HEK293 (cell line): ENCODE measurements around the gene DVL1.

ENCODE experiments used
- CTCF ChIA-PET: fragments of 350-600 bp; formaldehyde crosslinking; extraction: SDS; loops from one replicate; lab custom pipeline; 2021; ENCODE audit warnings: antibody characterized with exemption; lab: Yijun Ruan, JAX
- POLR2A ChIA-PET: fragments of 300-600 bp; formaldehyde crosslinking; extraction: SDS; loops from one replicate; lab custom pipeline; 2020; ENCODE audit warnings: antibody characterized with exemption, inconsistent platforms; lab: Yijun Ruan, JAX
- H3K27ac ChIP-seq: fragments of 200-500 bp; sonication (Bioruptor generic); 2 replicates; pipeline ENCODE4 v1.5.1; 2014; ENCODE audit warnings: low read depth, low read length, control low read depth, inconsistent platforms; ENCODE audit errors: extremely low read depth
- H3K36me3 ChIP-seq, 2 experiments: fragments of 200-500 bp in 1 of 2; sonication (Bioruptor generic) in 1 of 2; 1 replicate in 1 of 2; 2 replicates in 1 of 2; pipeline ENCODE4 v1.5.1; 2014 to 2017; ENCODE audit warnings: inconsistent platforms in 2 of 2, low read length in 2 of 2; ENCODE audit not compliant: control insufficient read depth in 2 of 2, insufficient read depth in 1 of 2
- H3K4me1 ChIP-seq: fragments of 200-500 bp; sonication (Bioruptor generic); 2 replicates; pipeline ENCODE4 v1.5.1; 2014; ENCODE audit warnings: mild to moderate bottlenecking, low read length, inconsistent platforms; ENCODE audit not compliant: control insufficient read depth, insufficient read depth
- H3K4me3 ChIP-seq: 2 replicates; pipeline ENCODE4 v1.5.1; 2011; ENCODE audit warnings: low read depth, mild to moderate bottlenecking, control low read depth, low read length, moderate library complexity
- H3K9me3 ChIP-seq: fragments of 200-500 bp; sonication (Bioruptor generic); 2 replicates; pipeline ENCODE4 v1.5.1; 2014; ENCODE audit warnings: low read depth, low read length, inconsistent platforms; ENCODE audit not compliant: control insufficient read depth, insufficient read depth
- BCL11A ChIP-seq: fragments of 450-650 bp; formaldehyde crosslinking; IDR thresholded peaks from 2 replicates; pipeline ENCODE4 v1.5.1; 2016; ENCODE audit warnings: low read depth, missing biosample characterization, missing genetic modification characterization
- BCL11B ChIP-seq: fragments of 450-650 bp; formaldehyde crosslinking; IDR thresholded peaks from 2 replicates; pipeline ENCODE4 v1.5.1; 2016; ENCODE audit warnings: low read depth, missing biosample characterization, missing genetic modification characterization
- KLF1 ChIP-seq: fragments of 450-650 bp; formaldehyde crosslinking; IDR thresholded peaks from 2 replicates; pipeline ENCODE4 v1.5.1; 2016; ENCODE audit warnings: missing biosample characterization, missing genetic modification characterization
- KLF8 ChIP-seq: fragments of 450-650 bp; formaldehyde crosslinking; IDR thresholded peaks from 2 replicates; pipeline ENCODE4 v1.5.1; 2016; ENCODE audit warnings: missing biosample characterization, missing genetic modification characterization
- SCRT2 ChIP-seq: fragments of 450-650 bp; formaldehyde crosslinking; IDR thresholded peaks from 2 replicates; pipeline ENCODE4 v1.5.1; 2016; ENCODE audit warnings: missing biosample characterization, missing genetic modification characterization
- ZBTB7A ChIP-seq: fragments of 450-650 bp; formaldehyde crosslinking; IDR thresholded peaks from 2 replicates; pipeline ENCODE4 v1.5.1; 2016; ENCODE audit warnings: low read depth, missing biosample characterization, missing genetic modification characterization
- ZFHX2 ChIP-seq: fragments of 450-650 bp; formaldehyde crosslinking; conservative IDR thresholded peaks from 2 replicates; pipeline ENCODE4 v1.5.1; 2016; ENCODE audit warnings: missing biosample characterization, missing genetic modification characterization
- ZIC2 ChIP-seq: fragments of 450-650 bp; formaldehyde crosslinking; IDR thresholded peaks from 2 replicates; pipeline ENCODE4 v1.5.1; 2016; ENCODE audit warnings: missing biosample characterization, missing genetic modification characterization
- ZNF350 ChIP-seq: fragments of 450-650 bp; formaldehyde crosslinking; IDR thresholded peaks from 2 replicates; pipeline ENCODE4 v1.5.0; 2017; ENCODE audit warnings: missing biosample characterization, mild to moderate bottlenecking, missing genetic modification characterization
- ZNF433 ChIP-seq: fragments of 450-650 bp; formaldehyde crosslinking; IDR thresholded peaks from 2 replicates; pipeline ENCODE4 v1.5.1; 2016; ENCODE audit warnings: missing biosample characterization, missing genetic modification characterization, low read depth
- ZNF600 ChIP-seq: fragments of 450-650 bp; formaldehyde crosslinking; IDR thresholded peaks from 2 replicates; pipeline ENCODE4 v1.5.1; 2016; ENCODE audit warnings: missing biosample characterization, missing genetic modification characterization
- ZNF623 ChIP-seq: fragments of 450-650 bp; formaldehyde crosslinking; IDR thresholded peaks from 2 replicates; pipeline ENCODE4 v1.5.1; 2016; ENCODE audit warnings: missing biosample characterization, missing genetic modification characterization
- ZNF660 ChIP-seq: fragments of 450-650 bp; IDR thresholded peaks from 2 replicates; pipeline ENCODE4 v1.5.1; 2018; ENCODE audit warnings: missing biosample characterization, mild to moderate bottlenecking, missing genetic modification characterization
- ZXDB ChIP-seq: fragments of 450-650 bp; formaldehyde crosslinking; IDR thresholded peaks from 2 replicates; pipeline ENCODE4 v1.5.1; 2016; ENCODE audit warnings: missing biosample characterization, missing genetic modification characterization
- TF ChIP-seq, protein P1 (sequence below): fragments of 450-650 bp; formaldehyde crosslinking; conservative IDR thresholded peaks from 2 replicates; pipeline ENCODE4 v1.5.1; 2016; ENCODE audit warnings: low read depth, missing biosample characterization, missing genetic modification characterization
- TF ChIP-seq, protein P2 (sequence below): fragments of 450-650 bp; formaldehyde crosslinking; IDR thresholded peaks from 2 replicates; pipeline ENCODE4 v1.5.1; 2016; ENCODE audit warnings: missing biosample characterization, missing genetic modification characterization
- TF ChIP-seq, protein P3 (sequence below): fragments of 450-650 bp; formaldehyde crosslinking; IDR thresholded peaks from 2 replicates; pipeline ENCODE4 v1.5.1; 2016; ENCODE audit warnings: missing biosample characterization, missing genetic modification characterization
- TF ChIP-seq, protein P4 (sequence below): fragments of 450-650 bp; formaldehyde crosslinking; IDR thresholded peaks from 2 replicates; pipeline ENCODE4 v1.5.1; 2016; ENCODE audit warnings: missing biosample characterization, missing genetic modification characterization

Gene DVL1

DNA sequence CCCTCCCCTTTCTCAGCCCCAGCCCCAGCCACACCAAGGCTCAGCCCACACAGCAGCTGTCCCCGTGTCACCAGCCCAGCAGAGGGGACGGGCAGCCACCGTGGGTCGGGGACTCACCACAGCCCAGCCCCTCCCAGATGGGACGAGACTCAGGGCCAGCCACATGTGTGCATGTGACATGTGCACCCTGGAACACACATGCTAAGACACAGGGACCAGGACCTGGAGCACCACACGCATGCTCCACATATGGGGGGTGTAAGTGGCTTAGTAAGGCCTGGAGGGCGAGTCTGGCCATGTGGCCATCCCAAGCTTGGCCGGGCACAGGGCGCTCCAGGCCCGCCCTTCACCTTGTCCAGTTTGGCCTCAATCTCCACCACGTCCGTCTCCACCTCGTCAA is 45.5 kb downstream of the DVL1 start (continued):
- TF ChIP-seq, protein P1, sequence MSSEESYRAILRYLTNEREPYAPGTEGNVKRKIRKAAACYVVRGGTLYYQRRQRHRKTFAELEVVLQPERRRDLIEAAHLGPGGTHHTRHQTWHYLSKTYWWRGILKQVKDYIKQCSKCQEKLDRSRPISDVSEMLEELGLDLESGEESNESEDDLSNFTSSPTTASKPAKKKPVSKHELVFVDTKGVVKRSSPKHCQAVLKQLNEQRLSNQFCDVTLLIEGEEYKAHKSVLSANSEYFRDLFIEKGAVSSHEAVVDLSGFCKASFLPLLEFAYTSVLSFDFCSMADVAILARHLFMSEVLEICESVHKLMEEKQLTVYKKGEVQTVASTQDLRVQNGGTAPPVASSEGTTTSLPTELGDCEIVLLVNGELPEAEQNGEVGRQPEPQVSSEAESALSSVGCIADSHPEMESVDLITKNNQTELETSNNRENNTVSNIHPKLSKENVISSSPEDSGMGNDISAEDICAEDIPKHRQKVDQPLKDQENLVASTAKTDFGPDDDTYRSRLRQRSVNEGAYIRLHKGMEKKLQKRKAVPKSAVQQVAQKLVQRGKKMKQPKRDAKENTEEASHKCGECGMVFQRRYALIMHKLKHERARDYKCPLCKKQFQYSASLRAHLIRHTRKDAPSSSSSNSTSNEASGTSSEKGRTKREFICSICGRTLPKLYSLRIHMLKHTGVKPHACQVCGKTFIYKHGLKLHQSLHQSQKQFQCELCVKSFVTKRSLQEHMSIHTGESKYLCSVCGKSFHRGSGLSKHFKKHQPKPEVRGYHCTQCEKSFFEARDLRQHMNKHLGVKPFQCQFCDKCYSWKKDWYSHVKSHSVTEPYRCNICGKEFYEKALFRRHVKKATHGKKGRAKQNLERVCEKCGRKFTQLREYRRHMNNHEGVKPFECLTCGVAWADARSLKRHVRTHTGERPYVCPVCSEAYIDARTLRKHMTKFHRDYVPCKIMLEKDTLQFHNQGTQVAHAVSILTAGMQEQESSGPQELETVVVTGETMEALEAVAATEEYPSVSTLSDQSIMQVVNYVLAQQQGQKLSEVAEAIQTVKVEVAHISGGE (tag by site-specific recombination): no peak
- TF ChIP-seq ZFHX2 (no peak), ZXDB (no peak), SCRT2 (no peak), ZNF433 (no peak)
- TF ChIP-seq, protein P2, sequence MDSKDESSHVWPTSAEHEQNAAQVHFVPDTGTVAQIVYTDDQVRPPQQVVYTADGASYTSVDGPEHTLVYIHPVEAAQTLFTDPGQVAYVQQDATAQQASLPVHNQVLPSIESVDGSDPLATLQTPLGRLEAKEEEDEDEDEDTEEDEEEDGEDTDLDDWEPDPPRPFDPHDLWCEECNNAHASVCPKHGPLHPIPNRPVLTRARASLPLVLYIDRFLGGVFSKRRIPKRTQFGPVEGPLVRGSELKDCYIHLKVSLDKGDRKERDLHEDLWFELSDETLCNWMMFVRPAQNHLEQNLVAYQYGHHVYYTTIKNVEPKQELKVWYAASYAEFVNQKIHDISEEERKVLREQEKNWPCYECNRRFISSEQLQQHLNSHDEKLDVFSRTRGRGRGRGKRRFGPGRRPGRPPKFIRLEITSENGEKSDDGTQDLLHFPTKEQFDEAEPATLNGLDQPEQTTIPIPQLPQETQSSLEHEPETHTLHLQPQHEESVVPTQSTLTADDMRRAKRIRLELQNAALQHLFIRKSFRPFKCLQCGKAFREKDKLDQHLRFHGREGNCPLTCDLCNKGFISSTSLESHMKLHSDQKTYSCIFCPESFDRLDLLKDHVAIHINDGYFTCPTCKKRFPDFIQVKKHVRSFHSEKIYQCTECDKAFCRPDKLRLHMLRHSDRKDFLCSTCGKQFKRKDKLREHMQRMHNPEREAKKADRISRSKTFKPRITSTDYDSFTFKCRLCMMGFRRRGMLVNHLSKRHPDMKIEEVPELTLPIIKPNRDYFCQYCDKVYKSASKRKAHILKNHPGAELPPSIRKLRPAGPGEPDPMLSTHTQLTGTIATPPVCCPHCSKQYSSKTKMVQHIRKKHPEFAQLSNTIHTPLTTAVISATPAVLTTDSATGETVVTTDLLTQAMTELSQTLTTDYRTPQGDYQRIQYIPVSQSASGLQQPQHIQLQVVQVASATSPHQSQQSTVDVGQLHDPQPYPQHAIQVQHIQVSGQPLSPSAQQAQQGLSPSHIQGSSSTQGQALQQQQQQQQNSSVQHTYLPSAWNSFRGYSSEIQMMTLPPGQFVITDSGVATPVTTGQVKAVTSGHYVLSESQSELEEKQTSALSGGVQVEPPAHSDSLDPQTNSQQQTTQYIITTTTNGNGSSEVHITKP (tag by site-specific recombination): no peak

DNA sequence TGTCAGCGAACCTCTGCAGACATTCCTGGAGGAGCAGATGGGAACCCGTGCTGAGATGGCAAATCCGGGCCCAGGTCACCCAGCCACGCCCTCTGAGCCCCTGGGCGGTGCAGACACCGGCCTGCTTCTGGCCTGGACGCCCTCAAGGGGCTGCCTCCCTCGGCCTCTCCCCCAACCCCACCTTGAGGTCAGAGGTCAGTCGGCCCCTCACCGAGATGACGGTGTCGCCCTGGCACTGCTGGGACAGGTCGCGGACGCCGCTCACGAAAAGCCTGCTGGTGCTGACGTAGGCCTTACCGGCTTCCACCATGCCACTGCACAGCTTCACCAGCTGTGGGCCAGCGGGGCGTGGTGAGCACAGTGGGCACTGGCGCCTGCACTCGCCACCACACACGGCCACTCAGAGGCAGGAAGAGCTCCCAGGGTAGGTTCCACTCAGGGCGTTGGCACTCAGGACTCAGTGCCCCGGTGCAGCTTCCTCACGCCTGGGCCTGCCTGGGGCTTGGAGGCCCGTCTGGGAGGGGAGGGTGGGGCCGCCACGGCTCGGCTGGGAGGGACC is 46.2 kb downstream of the DVL1 start:
- ChIA-PET POLR2A (interaction anchor here (0.6 kb wide), 1 partner anchor 93 kb away, joined by 3 read pairs; no protein-coding TSS in a partner anchor), CTCF (interaction anchor here (0.6 to 1.9 kb wide), 2 partner anchors 12 to 32 kb away, joined by 3 to 16 read pairs; no protein-coding TSS in a partner anchor)
- H3K4me3 ChIP-seq: no peak overlapping the region
- H3K36me3 ChIP-seq: peaks cover 0 to 6% of the 10 kb centered on the region in 2 experiments; a peak in 2 of 3 replicates
- no peak overlapping the region for H3K27ac ChIP-seq
- H3K9me3 ChIP-seq: no peaks in the 10 kb centered on the region
- TF ChIP-seq ZNF660 (tag by site-specific recombination) (no peak), ZNF350 (tag by site-specific recombination) (no peak), ZNF600 (peak; percentile 36; the same call in 1 of the 2 replicates), KLF8 (tag by site-specific recombination) (peak; percentile 69; the same call in 1 of the 2 replicates), KLF1 (tag by site-specific recombination) (peak; percentile 61; the same call in 1 of the 2 replicates), BCL11A (tag by site-specific recombination) (peak; percentile 68; the same call in 1 of the 2 replicates), ZNF623 (no peak), ZIC2 (peak; percentile 38; the same call in 1 of the 2 replicates), BCL11B (tag by site-specific recombination) (peak; percentile 96), ZBTB7A (tag by site-specific recombination) (peak; percentile 85)
- TF ChIP-seq, protein P3, sequence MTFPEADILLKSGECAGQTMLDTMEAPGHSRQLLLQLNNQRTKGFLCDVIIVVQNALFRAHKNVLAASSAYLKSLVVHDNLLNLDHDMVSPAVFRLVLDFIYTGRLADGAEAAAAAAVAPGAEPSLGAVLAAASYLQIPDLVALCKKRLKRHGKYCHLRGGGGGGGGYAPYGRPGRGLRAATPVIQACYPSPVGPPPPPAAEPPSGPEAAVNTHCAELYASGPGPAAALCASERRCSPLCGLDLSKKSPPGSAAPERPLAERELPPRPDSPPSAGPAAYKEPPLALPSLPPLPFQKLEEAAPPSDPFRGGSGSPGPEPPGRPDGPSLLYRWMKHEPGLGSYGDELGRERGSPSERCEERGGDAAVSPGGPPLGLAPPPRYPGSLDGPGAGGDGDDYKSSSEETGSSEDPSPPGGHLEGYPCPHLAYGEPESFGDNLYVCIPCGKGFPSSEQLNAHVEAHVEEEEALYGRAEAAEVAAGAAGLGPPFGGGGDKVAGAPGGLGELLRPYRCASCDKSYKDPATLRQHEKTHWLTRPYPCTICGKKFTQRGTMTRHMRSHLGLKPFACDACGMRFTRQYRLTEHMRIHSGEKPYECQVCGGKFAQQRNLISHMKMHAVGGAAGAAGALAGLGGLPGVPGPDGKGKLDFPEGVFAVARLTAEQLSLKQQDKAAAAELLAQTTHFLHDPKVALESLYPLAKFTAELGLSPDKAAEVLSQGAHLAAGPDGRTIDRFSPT (tag by site-specific recombination): peak; percentile 87
- TF ChIP-seq, protein P4, sequence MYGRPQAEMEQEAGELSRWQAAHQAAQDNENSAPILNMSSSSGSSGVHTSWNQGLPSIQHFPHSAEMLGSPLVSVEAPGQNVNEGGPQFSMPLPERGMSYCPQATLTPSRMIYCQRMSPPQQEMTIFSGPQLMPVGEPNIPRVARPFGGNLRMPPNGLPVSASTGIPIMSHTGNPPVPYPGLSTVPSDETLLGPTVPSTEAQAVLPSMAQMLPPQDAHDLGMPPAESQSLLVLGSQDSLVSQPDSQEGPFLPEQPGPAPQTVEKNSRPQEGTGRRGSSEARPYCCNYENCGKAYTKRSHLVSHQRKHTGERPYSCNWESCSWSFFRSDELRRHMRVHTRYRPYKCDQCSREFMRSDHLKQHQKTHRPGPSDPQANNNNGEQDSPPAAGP: 0 out of 2 replicates have a peak, but pooled peaks have one; percentile 32
- TF ChIP-seq, all 188 proteins: peak for 9
- H3K4me1 ChIP-seq: peaks cover 20% of the 10 kb centered on the region
